ENCODE results near the gene SECISBP2L.
"Not testable (repeated sequence)": the region's sequence is repeated elsewhere in the genome, so short reads cannot be mapped to it uniquely, and the experiment has no call there.

SECISBP2L gene

DNA sequence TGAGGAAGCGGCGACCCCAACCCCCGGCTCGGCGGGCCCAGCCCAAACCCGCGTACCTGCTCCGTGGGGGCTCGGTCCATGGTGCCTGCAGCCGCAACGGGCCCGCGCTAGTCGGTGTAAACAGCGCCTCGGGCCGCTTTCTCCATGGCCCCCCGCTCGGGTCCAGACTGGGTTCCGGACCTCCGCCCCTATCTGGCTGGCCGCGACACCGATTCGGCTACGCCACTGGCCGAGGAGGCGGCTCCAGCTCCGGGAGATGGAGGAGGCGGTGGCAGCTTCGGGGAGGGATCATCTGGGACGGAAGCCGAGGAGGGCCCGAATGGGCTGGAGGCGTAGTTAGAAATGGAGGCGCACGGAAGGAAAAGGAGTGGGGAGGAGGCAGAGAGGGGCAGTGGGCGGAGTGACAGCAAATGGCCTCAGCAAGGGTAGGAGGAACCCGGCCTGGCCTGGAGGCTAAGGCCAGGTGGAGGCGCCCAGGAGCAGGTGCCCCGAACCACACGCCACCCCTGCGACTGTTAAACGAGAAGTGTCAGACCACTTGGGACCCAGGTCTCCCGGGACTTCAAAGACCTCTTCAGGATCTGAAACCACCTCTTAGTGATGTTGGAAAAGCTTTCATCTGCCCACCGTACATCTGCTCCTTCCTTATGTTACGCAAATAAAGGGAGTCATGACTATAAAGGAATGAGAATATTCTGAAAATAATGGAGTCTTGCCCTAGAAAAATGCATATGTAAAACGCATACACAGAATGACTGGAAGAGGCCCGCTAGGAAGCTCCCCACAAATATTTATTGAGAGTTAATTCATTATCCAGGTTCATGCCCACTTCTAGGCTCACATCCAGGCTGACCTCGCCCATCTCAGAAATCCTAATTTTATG lies at the start of gene SECISBP2L:
SECISBP2L (minus strand) TSS at position 227 of the 883 bp plus-strand sequence; CDS start at position 80, 147 bp downstream.
- FAIRE-seq (peak; percentile 81), DNase-seq (ENCODE audit: insufficient read length, low spot score) (peak; percentile 62)
- peak; percentile 85 for TF ChIP-seq POLR2A (IDR thresholded peaks at IDR 0.05; ENCODE audit: low read depth, low read length)

GRCh38 chr15:49094923-49095322 lies 48.7 kb upstream of the SECISBP2L start:
- FAIRE-seq (no peak), DNase-seq (ENCODE audit: insufficient read length, low spot score) (no peak)
- no peak for TF ChIP-seq POLR2A (IDR thresholded peaks at IDR 0.05; ENCODE audit: low read depth, low read length)

DNA sequence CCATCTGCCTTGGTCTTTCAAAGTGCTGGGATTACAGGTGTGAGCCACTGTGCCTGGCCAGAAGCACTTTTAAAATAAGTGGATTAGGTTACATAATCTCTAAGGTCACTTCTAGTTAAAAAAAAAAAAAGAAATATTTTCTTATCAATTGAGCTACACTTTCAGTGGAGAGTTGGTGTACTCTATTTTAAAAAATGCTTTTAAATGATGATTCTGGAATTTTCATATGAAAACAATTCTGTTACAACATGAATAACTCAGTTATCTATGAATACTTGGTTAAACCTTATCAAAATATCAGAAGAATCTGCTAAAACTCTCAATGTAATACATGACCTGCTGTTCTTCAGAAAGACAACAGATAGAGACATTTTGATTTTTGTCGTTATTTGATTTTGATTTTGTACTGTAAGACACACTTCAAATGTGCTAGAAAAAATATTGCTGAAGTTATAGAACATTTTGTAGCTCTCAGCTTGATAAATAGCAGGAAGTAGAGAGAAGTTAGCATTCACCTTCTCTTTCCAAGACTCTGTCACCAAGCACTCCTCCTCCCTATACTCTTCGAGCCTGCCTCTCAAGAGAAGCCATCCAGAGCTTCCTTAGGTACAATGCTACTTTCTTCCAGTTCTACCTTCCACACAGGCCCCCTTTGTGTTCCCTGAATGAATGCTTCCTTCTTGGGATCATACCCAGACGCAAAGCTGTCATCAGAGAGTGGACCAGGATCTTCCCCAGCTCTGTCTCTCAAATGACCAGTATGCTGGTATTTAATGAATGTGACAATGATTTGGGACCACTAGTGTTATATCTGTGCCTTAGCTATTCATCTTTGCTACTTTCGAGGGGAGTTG lies 47.2 kb upstream of the SECISBP2L start:
- FAIRE-seq (no peak), DNase-seq (ENCODE audit: insufficient read length, low spot score) (no peak)

GRCh38 chr15:49088996-49089395 lies 42.8 kb upstream of the SECISBP2L start:
- no peak for FAIRE-seq
- no peak for TF ChIP-seq POLR2A (IDR thresholded peaks at IDR 0.05; ENCODE audit: low read depth, low read length)

More for the DNA sequence above, 47.2 kb upstream of the SECISBP2L start:
- TF ChIP-seq POLR2A (IDR thresholded peaks at IDR 0.05; ENCODE audit: low read depth, low read length), result no peak

GRCh38 chr15:49085696-49086459 lies 39.6 kb upstream of the SECISBP2L start:
- TF ChIP-seq POLR2A (IDR thresholded peaks at IDR 0.05; ENCODE audit: low read depth, low read length), result no peak
- FAIRE-seq, result no peak
- DNase-seq (ENCODE audit: insufficient read length, low spot score), result no peak

More at GRCh38 chr15:49088996-49089395, 42.8 kb upstream of the SECISBP2L start:
- DNase-seq (ENCODE audit: insufficient read length, low spot score), result no peak

GRCh38 chr15:49084285-49084570 lies 38.0 kb upstream of the SECISBP2L start:
- no peak for TF ChIP-seq POLR2A (IDR thresholded peaks at IDR 0.05; ENCODE audit: low read depth, low read length)
- FAIRE-seq (no peak), DNase-seq (ENCODE audit: insufficient read length, low spot score) (no peak)

GRCh38 chr15:49083401-49084284 lies 37.4 kb upstream of the SECISBP2L start:
- TF ChIP-seq POLR2A (IDR thresholded peaks at IDR 0.05; ENCODE audit: low read depth, low read length), result no peak
- DNase-seq (ENCODE audit: insufficient read length, low spot score) (no peak), FAIRE-seq (no peak)

GRCh38 chr15:49082960-49083359 lies 36.7 kb upstream of the SECISBP2L start:
- no peak for DNase-seq (ENCODE audit: insufficient read length, low spot score)
- no peak for FAIRE-seq
- TF ChIP-seq POLR2A (IDR thresholded peaks at IDR 0.05; ENCODE audit: low read depth, low read length), result no peak

GRCh38 chr15:49079340-49080039 lies 33.2 kb upstream of the SECISBP2L start:
- FAIRE-seq (no peak), DNase-seq (ENCODE audit: insufficient read length, low spot score) (no peak)
- TF ChIP-seq POLR2A (IDR thresholded peaks at IDR 0.05; ENCODE audit: low read depth, low read length), result no peak

DNA sequence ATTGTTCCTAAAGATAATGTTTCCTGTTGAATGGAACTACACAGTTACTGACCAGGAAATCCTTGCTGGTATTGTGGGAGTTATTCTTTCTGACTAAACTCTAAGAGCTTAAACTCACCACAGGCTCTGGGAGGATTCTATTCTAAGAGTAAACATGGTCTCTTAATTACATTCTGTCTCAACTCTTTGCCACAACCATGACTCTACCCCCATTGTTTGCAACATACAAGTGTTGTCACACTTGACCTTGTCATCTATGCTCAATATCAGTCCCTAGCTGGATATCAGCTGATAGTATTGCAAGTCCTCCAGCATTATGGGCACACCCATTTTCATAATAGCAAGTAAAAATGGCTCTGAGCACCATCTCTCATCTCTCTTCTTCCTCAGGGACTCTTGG lies 29.6 kb upstream of the SECISBP2L start:
- FAIRE-seq (no peak), DNase-seq (ENCODE audit: insufficient read length, low spot score) (no peak)
- TF ChIP-seq POLR2A (IDR thresholded peaks at IDR 0.05; ENCODE audit: low read depth, low read length), result no peak

DNA sequence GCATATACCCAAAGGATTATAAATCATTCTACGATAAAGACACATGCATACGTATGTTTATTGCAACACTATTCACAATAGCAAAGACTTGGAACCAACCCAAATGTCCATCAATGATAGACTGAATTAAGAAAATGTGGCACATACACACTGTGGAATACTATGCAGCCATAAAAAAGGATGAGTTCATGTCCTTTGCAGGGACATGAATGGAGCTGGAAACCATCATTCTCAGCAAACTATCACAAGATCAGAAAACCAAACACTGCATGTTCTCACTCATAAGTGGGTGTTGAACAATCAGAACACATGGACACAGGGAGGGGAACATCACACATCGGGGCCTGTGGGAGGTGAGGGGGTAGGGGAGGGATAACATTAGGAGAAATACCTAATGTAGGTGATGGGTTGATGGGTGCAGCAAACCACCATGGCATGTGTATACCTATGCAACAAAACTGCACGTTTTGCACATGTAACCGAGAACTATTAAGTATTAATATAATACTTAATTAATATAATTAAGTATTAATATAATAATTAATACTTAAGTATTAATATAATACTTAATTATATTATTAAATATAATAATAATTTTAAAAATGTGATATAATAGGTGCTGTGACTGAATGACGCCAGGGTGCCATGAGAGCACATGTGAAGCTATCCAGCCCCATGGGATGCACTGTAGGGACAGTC lies 28.5 kb upstream of the SECISBP2L start:
- not testable (repeated sequence) for DNase-seq (ENCODE audit: insufficient read length, low spot score); FAIRE-seq

GRCh38 chr15:49066372-49066771 lies 20.1 kb upstream of the SECISBP2L start:
- no peak for TF ChIP-seq POLR2A (IDR thresholded peaks at IDR 0.05; ENCODE audit: low read depth, low read length)
- DNase-seq (ENCODE audit: insufficient read length, low spot score) (no peak), FAIRE-seq (no peak)
